BLaER1 treated with 17β-estradiol and CSF1 and Interleukin-3, amounts not matched to agents 10 nM and 100 nM (cell line): Measurements from ENCODE around the gene KLHL21.

Source experiments
- H3K27ac ChIP-seq, 11 experiments: shearing (Covaris generic); formaldehyde crosslinking; 2 replicates each; pipeline ENCODE4 v1.8.1; 2022
- H3K27me3 ChIP-seq, 11 experiments: shearing (Covaris generic); formaldehyde crosslinking; 2 replicates each; pipeline ENCODE4 v1.8.1; 2022
- H3K36me3 ChIP-seq, 11 experiments: shearing (Covaris generic); formaldehyde crosslinking; 2 replicates each; pipeline ENCODE4 v1.8.1; 2022
- H3K4me1 ChIP-seq, 10 experiments: shearing (Covaris generic); formaldehyde crosslinking; 2 replicates each; pipeline ENCODE4 v1.8.1; 2022
- H3K4me2 ChIP-seq, 11 experiments: shearing (Covaris generic); formaldehyde crosslinking; 2 replicates each; pipeline ENCODE4 v1.8.1; 2022
- H3K4me3 ChIP-seq, 10 experiments: shearing (Covaris generic); formaldehyde crosslinking; 2 replicates each; pipeline ENCODE4 v1.8.1; 2022
- H3K9ac ChIP-seq, 11 experiments: shearing (Covaris generic); formaldehyde crosslinking; 2 replicates each; pipeline ENCODE4 v1.8.1; 2022
- H3K9me3 ChIP-seq, 11 experiments: shearing (Covaris generic); formaldehyde crosslinking; replicated peaks in 1 of 11; 2 replicates each; pipeline ENCODE4 v1.8.1; 2022
- H4K20me1 ChIP-seq, 11 experiments: shearing (Covaris generic); formaldehyde crosslinking; 2 replicates each; pipeline ENCODE4 v1.8.1; 2022
- Cebpa-rat ChIP-seq, 11 experiments: shearing (Covaris generic); IDR thresholded peaks; 2 replicates each; pipeline ENCODE4 v1.8.1; 2022

KLHL21 gene

DNA sequence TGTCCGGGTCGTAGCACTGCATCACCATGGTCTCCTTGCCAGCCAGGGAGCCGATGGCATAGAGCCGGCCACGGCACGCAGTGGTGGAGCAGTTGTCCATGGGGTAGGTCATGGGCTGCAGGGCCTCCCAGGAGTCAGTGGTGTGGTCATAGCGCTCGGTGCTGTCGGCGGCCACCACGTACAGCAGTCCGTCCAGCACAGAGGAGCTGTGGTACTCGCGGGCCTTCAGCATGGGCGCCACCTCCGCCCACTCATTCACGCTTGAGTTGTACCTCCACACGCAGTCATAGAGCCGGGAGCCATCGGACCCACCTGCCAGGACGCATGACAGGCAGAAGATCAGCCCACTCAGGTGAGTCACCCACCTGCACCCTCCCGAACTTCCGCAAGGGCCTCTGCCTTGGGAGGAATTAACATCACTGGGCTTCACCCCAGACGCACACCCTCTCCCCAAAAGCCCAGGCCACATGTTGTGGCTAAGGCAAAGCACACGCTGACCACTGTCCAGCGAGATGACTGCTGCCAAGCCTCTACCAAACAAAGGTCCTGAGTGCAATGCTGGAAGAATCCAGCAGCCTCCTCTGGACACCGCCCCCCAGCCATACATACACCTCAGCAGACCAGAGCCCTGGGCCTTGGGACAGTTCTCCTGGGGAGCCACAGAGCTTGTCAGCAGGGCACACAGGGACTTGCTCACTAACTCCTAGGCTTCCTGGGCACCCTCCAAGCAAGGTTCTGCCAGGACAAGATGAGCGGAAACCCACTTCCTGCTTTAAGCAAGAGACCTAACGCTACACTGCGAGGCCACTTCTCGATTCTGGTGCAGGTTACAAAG is 3.3 kb downstream of the KLHL21 start:
- H3K27me3 ChIP-seq = no peaks in the 10 kb centered on the region; a peak in 1 of 22 replicates
- peaks cover 40 to 85% (median 64%) of the 10 kb centered on the region in 10 experiments for H3K4me1 ChIP-seq
- H3K9ac ChIP-seq = peak overlapping the region; percentile 29 to 90 (median 86); a peak in 20 of 22 replicates
- no peaks in the 10 kb centered on the region for H3K9me3 ChIP-seq
- no peak for TF ChIP-seq Cebpa-rat (IDR thresholded peaks at IDR 0.05)
- H3K36me3 ChIP-seq = peaks cover 33 to 52% (median 50%) of the 10 kb centered on the region in 11 experiments
- H4K20me1 ChIP-seq = peaks cover 62 to 81% (median 77%) of the 10 kb centered on the region in 11 experiments; a peak in 21 of 22 replicates
- peak overlapping the region; percentile 91 to 100 (median 99) for H3K4me2 ChIP-seq
- peak overlapping the region; percentile 39 to 89 (median 76) for H3K4me3 ChIP-seq
- H3K27ac ChIP-seq = peak overlapping the region in 9 of 11 experiments; percentile 34 to 91 (median 85); a peak in 18 of 22 replicates

DNA sequence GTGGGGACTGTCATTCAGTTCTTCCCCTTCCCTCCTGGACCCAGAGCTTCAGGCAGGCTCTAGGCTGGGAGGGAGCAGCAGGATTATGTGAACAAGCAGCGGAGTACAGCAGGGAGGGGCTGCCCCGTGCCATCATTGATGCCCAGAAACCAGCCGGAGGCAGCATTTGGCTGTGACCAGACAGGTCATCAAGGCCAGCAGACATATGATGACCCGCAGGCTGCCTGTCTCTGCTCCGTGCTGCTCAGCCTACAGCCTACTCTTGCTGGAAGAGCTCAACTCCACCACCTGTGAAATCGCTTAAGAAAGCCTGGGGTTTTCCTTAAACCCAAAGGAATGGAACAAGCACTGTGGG is 4.9 kb downstream of the KLHL21 start:
- no peak for TF ChIP-seq Cebpa-rat (IDR thresholded peaks at IDR 0.05)
- H3K9ac ChIP-seq = peak overlapping the region in 6 of 11 experiments; percentile 1 to 31 (median 12); a peak in 5 of 22 replicates
- peaks cover 76 to 97% (median 94%) of the 10 kb centered on the region in 11 experiments; a peak in 21 of 22 replicates for H4K20me1 ChIP-seq
- peaks cover 35 to 83% (median 57%) of the 10 kb centered on the region in 10 experiments for H3K4me1 ChIP-seq
- H3K9me3 ChIP-seq = no peaks in the 10 kb centered on the region
- no peaks in the 10 kb centered on the region; a peak in 1 of 22 replicates for H3K27me3 ChIP-seq
- no peak overlapping the region for H3K4me3 ChIP-seq
- H3K36me3 ChIP-seq = peaks cover 48 to 68% (median 66%) of the 10 kb centered on the region in 11 experiments
- H3K27ac ChIP-seq = peak overlapping the region in 7 of 11 experiments; percentile 17 to 87 (median 78); a peak in 11 of 22 replicates
- H3K4me2 ChIP-seq = peak overlapping the region in 5 of 11 experiments; percentile 94 to 100 (median 100); a peak in 6 of 22 replicates

DNA sequence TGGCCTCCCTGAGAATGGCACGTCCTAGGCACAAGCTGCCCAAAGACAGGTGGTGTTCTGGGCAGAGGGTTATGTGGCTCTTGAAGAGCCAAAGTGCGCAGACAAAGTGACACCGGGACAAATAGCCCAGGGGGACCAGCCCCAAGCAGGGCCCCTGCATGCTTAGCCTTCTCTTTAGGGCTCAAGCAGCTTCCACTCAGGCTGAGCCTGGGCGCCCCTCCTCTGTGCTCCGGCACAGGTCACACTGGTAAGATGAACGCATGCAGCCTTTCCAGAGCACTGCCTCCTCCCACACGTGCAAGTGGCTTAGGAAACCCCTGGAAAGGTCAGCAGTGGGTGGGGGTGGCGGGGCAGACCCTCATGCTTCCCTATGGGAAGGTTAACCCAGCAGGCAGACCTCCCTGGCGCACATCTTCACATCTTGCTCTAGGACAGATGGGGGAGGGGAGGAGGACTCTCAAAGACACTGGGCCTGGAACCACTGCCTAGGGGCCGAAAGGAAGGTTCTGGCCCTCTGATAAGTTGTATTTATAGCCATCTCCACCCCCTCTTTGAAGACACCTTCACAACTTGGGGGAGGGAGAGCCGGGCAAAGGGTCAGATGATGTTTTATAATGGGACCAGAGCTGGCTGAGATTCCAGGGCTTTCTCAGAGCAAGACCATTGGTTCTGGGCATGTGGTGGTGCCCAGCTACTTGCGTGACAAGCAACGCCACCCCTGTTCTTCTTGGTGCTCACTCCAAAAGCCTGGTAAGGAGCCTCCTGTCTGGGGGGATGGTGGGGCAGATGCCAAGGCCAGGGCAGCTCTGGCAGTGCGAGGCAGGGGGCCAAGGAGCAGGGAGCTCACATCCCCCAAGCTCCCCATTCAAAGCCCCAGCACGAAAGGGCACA is 5.5 kb downstream of the KLHL21 start:
- no peaks in the 10 kb centered on the region for H3K9me3 ChIP-seq
- peak overlapping the region in 3 of 11 experiments; percentile 12 to 15 (median 13); a peak in 1 of 22 replicates for H3K9ac ChIP-seq
- H3K4me3 ChIP-seq = no peak overlapping the region
- TF ChIP-seq Cebpa-rat (IDR thresholded peaks at IDR 0.05) = no peak
- peaks cover 51 to 74% (median 71%) of the 10 kb centered on the region in 11 experiments for H3K36me3 ChIP-seq
- no peaks in the 10 kb centered on the region; a peak in 1 of 22 replicates for H3K27me3 ChIP-seq
- H3K4me1 ChIP-seq = peaks cover 42 to 86% (median 60%) of the 10 kb centered on the region in 10 experiments
- peak overlapping the region in 1 of 11 experiments; percentile 19; a peak in 1 of 22 replicates for H3K4me2 ChIP-seq
- H3K27ac ChIP-seq = peak overlapping the region in 6 of 11 experiments; percentile 17 to 87 (median 82); a peak in 9 of 22 replicates
- H4K20me1 ChIP-seq = peaks cover 83 to 100% (median 98%) of the 10 kb centered on the region in 11 experiments

DNA sequence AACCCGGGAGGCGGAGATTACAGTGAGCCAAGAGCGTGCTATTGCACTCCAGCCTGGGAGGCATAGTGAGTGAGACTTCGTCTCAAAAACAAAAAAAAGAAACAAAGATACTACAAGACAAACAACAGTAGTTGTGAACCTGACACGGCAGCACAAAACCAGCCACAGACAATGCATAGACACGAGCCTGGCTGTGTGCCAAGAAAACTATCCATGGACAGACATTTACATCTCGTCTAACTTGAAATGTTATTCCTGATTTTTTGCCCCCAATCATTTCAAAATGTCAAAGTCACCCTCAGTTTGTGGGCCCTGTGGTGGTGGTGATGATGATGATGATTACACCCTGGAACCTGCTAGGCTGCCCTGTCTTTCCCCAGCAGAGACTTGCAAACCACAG is 6.3 kb downstream of the KLHL21 start:
- Histone ChIP-seq H3K36me3 (peaks cover 51 to 81% (median 71%) of the 10 kb centered on the region in 11 experiments), H3K27ac (no peak overlapping the region), H3K9ac (no peak overlapping the region), H3K9me3 (no peaks in the 10 kb centered on the region), H4K20me1 (peaks cover 91 to 100% (median 98%) of the 10 kb centered on the region in 11 experiments), H3K4me3 (no peak overlapping the region), H3K4me1 (peaks cover 47 to 86% (median 61%) of the 10 kb centered on the region in 10 experiments), H3K27me3 (no peaks in the 10 kb centered on the region), H3K4me2 (no peak overlapping the region)
- TF ChIP-seq Cebpa-rat (IDR thresholded peaks at IDR 0.05) = no peak

DNA sequence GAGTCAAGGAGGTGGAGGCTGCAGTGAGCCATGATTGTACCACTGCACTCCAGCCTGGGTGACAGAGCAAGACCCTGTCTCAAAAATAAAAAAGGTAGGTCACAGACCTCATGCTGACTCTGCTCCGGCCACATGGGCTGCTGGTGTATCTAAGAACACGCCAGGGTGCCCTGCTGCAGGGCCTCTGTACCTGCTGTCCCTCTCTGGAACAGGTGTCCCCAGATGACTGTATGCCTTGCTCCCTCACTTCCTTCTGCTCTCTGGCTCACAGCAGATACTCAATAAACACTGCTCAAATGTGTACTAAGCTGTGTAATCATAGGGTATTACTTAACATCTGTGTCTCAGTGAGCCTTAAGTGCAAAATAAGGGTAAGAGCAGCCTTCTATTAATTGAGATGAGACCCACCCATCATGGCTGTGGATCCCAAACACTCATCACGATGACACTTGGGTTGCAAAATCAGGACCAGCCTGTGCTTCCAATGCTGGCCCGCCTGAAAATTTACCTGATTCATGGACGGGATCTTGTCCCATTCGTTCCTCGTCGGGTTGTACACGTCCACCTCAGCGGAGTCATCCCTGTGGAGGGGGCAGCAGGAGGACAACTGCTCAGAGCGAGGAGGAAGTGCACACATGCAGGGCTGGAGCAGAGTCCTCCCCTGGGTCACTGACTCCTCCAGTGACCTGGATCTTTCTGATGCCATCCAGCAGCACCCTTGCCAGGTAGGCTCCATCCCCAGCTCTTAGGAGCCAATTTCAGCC is 7.5 kb downstream of the KLHL21 start:
- Histone ChIP-seq H3K27me3 (no peaks in the 10 kb centered on the region), H3K4me3 (no peak overlapping the region), H3K4me2 (no peak overlapping the region), H3K9ac (0 out of 22 replicates have a peak overlapping the region, but pooled peaks of 1 of the 11 experiments have one; percentile 7), H3K4me1 (peaks cover 49 to 86% (median 63%) of the 10 kb centered on the region in 10 experiments), H4K20me1 (peaks cover 96 to 100% (median 100%) of the 10 kb centered on the region in 11 experiments), H3K36me3 (peaks cover 56 to 89% (median 79%) of the 10 kb centered on the region in 11 experiments), H3K27ac (no peak overlapping the region), H3K9me3 (no peaks in the 10 kb centered on the region)
- no peak for TF ChIP-seq Cebpa-rat (IDR thresholded peaks at IDR 0.05)

DNA sequence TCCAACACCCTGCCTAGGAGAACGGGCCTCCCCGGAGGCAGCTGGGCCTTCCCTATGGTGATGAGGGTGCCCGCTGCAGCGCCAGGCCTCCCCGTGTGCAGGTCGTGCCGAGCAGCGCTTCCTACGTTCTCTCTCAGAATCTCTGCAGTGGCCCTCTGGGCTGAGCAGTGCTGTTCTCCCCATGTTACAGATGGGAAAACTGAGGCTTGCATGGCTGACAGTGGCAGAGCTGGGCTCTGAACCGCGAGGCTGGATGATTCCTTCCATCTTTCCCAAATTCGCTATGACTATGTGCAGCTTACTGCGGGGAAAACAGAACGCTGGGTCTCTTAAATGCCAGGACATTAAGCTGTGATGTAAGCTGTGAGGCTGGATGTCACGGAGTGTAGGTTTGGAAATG is 8.9 kb downstream of the KLHL21 start:
- Histone ChIP-seq H3K9me3 (no peaks in the 10 kb centered on the region), H3K4me1 (peaks cover 49 to 86% (median 63%) of the 10 kb centered on the region in 10 experiments), H3K9ac (no peak overlapping the region), H3K4me3 (no peak overlapping the region), H3K27me3 (no peaks in the 10 kb centered on the region), H3K36me3 (peaks cover 67 to 95% (median 85%) of the 10 kb centered on the region in 11 experiments), H4K20me1 (peaks cover 96 to 100% (median 100%) of the 10 kb centered on the region in 11 experiments), H3K27ac (no peak overlapping the region), H3K4me2 (no peak overlapping the region)
- TF ChIP-seq Cebpa-rat (IDR thresholded peaks at IDR 0.05) = no peak

DNA sequence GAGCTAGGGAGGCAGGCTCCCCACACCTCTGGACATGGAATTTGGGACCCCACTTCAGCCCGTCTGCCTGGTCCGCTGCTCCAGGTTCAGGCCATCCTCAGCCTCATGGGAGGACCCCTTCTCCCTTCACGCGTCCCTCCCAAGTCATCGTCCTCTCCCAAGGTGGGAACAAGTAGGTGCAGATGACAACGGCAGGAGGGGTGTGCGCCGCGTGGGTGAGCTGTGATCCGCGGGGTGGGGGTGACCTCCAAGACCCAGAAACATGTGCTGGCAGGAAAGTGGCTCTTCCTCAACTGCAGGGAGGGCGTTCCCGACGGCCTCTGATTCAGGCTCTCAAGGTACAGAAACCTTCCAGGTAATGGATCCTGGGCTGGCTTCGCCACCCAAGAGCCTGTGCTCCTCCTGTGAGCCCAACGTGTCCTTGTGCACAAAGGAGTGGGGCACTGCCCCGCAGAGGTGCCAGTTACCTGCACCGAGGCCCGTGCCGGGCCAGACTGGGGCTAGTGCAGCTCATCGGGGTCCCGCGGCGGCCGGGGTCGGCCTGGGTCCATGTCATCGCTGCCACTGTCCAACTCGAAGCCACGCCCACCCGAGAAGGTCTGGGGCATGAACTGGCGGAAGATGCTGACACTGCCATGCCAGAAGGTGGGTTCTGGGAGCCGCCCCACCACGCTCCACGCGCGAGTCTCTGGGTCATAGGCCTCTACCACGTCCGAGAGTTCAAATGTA is 9.6 kb downstream of the KLHL21 start:
- Histone ChIP-seq H4K20me1 (peaks cover 98 to 100% (median 100%) of the 10 kb centered on the region in 11 experiments), H3K4me2 (peak overlapping the region; percentile 58 to 89 (median 85)), H3K9me3 (no peaks in the 10 kb centered on the region), H3K4me1 (peaks cover 52 to 86% (median 63%) of the 10 kb centered on the region in 10 experiments), H3K4me3 (no peak overlapping the region), H3K36me3 (peaks cover 71 to 95% (median 85%) of the 10 kb centered on the region in 11 experiments), H3K27ac (peak overlapping the region in 1 of 11 experiments; percentile 3; a peak in 1 of 22 replicates), H3K27me3 (no peaks in the 10 kb centered on the region), H3K9ac (peak overlapping the region in 2 of 11 experiments; percentile 16 to 48; a peak in 1 of 22 replicates)
- TF ChIP-seq Cebpa-rat (IDR thresholded peaks at IDR 0.05) = no peak
